Measurements from ENCODE around the gene S100A14.

Gene S100A14

DNA sequence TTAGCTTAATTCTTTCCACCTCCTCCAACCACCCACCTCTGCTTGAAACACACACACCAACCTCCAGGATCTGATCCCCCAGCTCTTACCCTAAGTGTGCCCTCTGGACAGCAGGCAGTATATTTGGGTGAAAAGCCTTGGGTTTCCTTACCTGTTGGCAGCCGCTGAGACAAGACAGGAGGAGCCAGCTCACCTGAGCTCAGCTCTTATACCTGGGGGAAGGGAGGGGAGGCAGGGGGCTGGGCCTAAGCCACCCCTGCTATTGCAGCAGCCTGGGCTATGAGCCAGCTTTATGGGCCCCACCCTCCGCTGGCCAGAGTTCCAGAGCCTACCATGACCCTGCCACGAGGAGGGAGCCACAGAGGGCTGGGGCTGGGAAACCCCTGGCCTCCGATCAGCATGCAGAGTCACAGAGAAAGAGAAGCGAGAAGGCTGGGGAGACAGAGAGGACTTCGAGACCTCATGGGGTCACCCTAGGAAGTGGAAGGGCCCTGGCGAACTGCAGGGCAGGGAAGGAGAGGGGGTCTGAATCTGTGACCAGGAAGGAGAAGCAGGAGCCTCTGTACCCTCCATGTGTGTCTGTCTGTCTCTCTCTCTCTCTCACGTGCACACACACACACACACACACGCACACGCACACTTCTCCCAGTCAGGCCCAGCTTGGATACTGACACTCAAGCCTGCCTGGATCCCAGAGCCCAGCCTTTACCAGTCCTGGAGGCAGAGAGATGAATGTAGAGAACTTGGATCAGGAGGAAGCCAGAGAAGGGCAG lies at the start of gene S100A14:
TSS of gene S100A14 (minus strand) at position 182 of the 773 bp plus-strand sequence. CDS start 467 bp downstream, outside the sequence.
- H3K4me3 Mint-ChIP-seq: no peak within 1 kb of the TSS
- peaks cover 3% of the 10 kb centered on the region for H3K4me1 Mint-ChIP-seq
- ATAC-seq: no peak
- no peak within 1 kb of the TSS for H3K27ac Mint-ChIP-seq
- no peaks in the 10 kb centered on the region for H3K36me3 Mint-ChIP-seq (ENCODE audit: low read depth)
- H3K27me3 Mint-ChIP-seq: no peaks in the 10 kb centered on the region
- no peak for DNase-seq
- no peaks in the 10 kb centered on the region for H3K9me3 Mint-ChIP-seq

DNA sequence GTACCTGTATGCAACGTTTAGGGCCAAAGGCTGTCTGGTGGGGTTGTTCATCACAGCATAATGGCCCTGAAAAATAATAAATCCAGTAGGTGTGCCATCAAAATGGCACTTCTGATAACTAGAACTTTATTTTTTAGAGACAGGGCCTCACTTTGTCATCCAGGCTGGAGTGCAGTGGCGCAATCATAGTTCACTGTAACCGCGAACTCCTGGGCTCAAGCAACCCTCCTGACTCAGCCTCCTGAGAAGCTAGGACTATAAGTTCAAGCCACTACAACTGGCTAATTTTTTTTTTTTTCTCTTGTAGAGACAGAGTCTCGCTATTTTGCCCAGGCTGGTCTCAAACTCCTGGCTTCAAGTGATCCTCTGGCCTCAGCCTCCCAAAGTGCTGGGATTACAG lies 47.1 kb upstream of the S100A14 start:
- Mint-ChIP-seq H3K27me3 (no peaks in the 10 kb centered on the region), H3K36me3 (ENCODE audit: low read depth) (peaks cover 64% of the 10 kb centered on the region), H3K27ac (no peak overlapping the region), H3K9me3 (no peaks in the 10 kb centered on the region), H3K4me1 (peaks cover 26% of the 10 kb centered on the region), H3K4me3 (no peak overlapping the region)
- no peak for ATAC-seq
- no peak for DNase-seq

DNA sequence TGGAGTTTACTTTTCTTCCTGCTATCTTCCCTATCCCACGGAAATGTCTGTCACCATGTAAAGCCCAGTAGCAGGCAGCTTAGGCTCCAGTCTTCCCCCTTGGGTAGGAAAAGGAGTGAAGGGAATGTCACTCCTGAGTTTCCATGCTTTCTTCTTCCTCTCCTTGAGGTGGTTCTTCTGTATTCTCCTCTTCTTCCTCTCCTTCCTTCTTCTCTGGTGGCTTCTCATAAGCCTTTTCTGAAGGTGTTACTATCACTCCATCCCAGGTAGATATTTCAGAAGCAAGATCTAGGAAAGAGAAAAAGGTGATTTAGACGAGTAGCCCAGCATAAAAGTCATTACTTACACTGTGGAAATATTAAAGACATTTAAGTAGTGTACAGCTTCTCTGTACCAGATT lies 46.1 kb upstream of the S100A14 start:
- Mint-ChIP-seq H3K9me3 (no peaks in the 10 kb centered on the region), H3K4me1 (peaks cover 19% of the 10 kb centered on the region), H3K4me3 (no peak overlapping the region), H3K27ac (peak overlapping the region; percentile 47), H3K36me3 (ENCODE audit: low read depth) (peaks cover 55% of the 10 kb centered on the region), H3K27me3 (no peaks in the 10 kb centered on the region)
- no peak for ATAC-seq
- DNase-seq: no peak

DNA sequence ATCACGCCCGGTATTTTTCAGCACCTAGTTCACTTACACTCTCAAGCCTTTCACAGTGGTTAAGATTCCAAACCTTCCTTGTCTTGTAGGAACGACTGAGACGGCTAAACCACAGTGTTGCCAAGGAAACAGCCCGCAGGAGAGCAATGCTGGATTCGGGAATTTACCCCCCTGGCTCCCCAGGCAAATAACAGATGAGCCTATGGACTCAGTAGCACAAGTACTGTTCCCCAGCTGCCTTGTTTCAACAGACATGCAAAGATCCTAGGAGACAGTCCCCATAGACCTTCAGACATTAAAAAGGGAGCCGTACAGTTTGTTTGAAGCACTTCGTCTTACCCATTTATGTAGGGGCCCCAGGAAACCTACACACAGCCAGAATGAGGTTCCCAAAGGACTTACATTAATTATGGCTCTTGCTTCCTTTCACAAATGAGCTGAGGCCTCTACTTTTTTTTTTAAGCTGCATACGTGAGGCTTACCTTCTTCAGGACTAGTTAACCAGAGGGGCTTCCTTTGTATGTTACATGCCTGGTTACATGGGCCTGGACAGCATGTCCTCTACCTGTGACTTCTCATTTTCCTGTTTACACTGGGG lies 45.1 kb upstream of the S100A14 start:
- H3K27me3 Mint-ChIP-seq: no peaks in the 10 kb centered on the region
- no peaks in the 10 kb centered on the region for H3K9me3 Mint-ChIP-seq
- peaks cover 44% of the 10 kb centered on the region for H3K36me3 Mint-ChIP-seq (ENCODE audit: low read depth)
- H3K4me3 Mint-ChIP-seq: no peak overlapping the region
- DNase-seq (no peak), ATAC-seq (no peak)
- peak overlapping the region; percentile 52 for H3K27ac Mint-ChIP-seq
- peaks cover 19% of the 10 kb centered on the region for H3K4me1 Mint-ChIP-seq

DNA sequence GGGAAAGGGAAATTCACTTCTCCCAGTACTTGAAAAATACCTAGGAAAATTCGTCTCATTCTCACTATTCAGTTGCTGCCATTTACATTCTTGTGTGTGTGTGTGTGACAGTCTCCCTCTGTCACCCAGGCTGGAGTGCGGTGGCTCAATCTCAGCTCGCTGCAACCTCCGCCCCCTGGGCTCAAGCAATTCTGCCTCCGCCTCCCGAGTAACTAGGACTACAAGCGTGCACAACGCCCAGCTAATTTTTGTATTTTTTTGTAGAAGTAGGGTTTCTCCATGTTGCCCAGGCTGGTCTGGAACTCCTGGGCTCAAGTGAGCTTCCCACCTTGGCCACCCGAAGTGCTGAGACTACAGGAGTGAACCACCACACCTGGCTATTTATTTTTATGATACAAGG lies 43.5 kb upstream of the S100A14 start:
- Mint-ChIP-seq H3K36me3 (ENCODE audit: low read depth) (peaks cover 29% of the 10 kb centered on the region), H3K4me3 (peak overlapping the region; percentile 94), H3K27ac (peak overlapping the region; percentile 93), H3K9me3 (no peaks in the 10 kb centered on the region), H3K4me1 (peaks cover 20% of the 10 kb centered on the region), H3K27me3 (no peaks in the 10 kb centered on the region)
- no peak for ATAC-seq
- no peak for DNase-seq

- H3K4me3 Mint-ChIP-seq: peak overlapping the region; percentile 94
- no peak for ATAC-seq
- H3K27me3 Mint-ChIP-seq: no peaks in the 10 kb centered on the region
- no peak for DNase-seq
- H3K9me3 Mint-ChIP-seq: no peaks in the 10 kb centered on the region
- peaks cover 20% of the 10 kb centered on the region for H3K4me1 Mint-ChIP-seq
- H3K36me3 Mint-ChIP-seq (ENCODE audit: low read depth): peaks cover 25% of the 10 kb centered on the region
- H3K27ac Mint-ChIP-seq: peak overlapping the region; percentile 93
Observed at GRCh38 chr1:153659175-153659534, 43.0 kb upstream of the S100A14 start.

GRCh38 chr1:153658400-153659174 lies 42.5 kb upstream of the S100A14 start, which contains the start of gene SNAPIN:
TSS of gene SNAPIN (plus strand) at chr1:153658703. CDS start at chr1:153658744, 41 bp downstream.
- Mint-ChIP-seq H3K9me3 (no peaks in the 10 kb centered on the region), H3K27ac (peak within 1 kb of the TSS; percentile 93), H3K36me3 (ENCODE audit: low read depth) (peaks cover 24% of the 10 kb centered on the region), H3K27me3 (no peaks in the 10 kb centered on the region), H3K4me1 (peaks cover 20% of the 10 kb centered on the region), H3K4me3 (peak within 1 kb of the TSS; percentile 94)
- DNase-seq (peak; percentile 93), ATAC-seq (peak; percentile 98)

DNA sequence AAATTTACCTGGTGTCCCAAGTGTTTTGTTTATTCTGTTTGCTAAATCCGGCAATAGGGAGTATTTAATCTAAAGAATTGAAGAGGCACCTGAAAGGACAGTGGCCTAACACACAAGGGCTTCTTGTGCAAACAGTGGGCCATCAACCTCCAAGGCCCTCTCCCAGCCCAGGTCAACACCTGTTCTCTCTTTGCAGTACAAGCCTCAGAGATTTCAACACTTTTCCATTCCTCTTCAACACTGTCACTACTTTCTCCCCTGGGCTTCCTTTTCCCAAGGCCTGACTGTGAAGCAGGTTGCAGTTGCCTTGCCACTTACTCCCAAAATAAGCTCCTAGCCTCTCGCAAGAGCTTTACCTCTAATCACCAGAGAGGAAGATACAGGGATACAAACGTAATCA lies 39.2 kb upstream of the S100A14 start:
- DNase-seq (no peak), ATAC-seq (no peak)
- H3K36me3 Mint-ChIP-seq (ENCODE audit: low read depth): no peaks in the 10 kb centered on the region
- H3K27ac Mint-ChIP-seq: no peak overlapping the region
- no peaks in the 10 kb centered on the region for H3K27me3 Mint-ChIP-seq
- no peak overlapping the region for H3K4me3 Mint-ChIP-seq
- peaks cover 24% of the 10 kb centered on the region for H3K4me1 Mint-ChIP-seq
- no peaks in the 10 kb centered on the region for H3K9me3 Mint-ChIP-seq

DNA sequence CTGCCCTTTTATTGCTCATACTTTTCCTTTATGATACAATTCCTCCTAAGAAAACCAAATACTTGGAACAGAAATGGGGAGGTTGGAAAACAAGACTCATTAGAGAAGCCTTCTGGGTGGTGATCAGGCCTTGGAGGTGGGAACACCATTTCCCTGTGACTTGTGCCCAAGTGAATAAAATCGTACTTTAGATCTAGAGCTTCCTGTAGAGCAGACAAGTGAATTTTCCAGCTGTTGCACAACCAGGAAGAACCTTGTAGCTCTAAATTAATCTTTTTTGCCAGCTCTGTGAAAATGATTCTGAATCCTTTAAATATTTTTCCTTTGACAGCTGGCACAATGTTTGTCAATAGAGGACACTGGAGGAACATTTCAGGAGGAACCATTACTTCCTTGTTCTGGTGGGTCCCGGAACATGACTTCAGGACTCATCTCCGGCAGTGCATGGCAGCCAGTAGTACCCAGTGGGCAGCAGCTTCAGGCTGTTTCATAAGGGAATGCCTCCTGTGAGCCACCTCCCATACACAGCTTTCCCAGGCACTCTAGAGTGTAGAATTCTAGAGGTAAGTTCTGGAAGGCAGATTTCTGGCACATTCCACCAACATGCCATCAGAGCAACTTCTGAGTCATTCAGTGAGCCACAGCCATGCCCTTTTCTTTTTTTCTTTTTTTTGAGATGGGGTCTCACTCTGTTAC lies 36.8 kb upstream of the S100A14 start:
- H3K4me3 Mint-ChIP-seq: no peak overlapping the region
- H3K27me3 Mint-ChIP-seq: no peaks in the 10 kb centered on the region
- H3K27ac Mint-ChIP-seq: no peak overlapping the region
- peaks cover under 1% of the 10 kb centered on the region for H3K36me3 Mint-ChIP-seq (ENCODE audit: low read depth)
- peaks cover 32% of the 10 kb centered on the region for H3K4me1 Mint-ChIP-seq
- H3K9me3 Mint-ChIP-seq: no peaks in the 10 kb centered on the region
- DNase-seq (no peak), ATAC-seq (no peak)

DNA sequence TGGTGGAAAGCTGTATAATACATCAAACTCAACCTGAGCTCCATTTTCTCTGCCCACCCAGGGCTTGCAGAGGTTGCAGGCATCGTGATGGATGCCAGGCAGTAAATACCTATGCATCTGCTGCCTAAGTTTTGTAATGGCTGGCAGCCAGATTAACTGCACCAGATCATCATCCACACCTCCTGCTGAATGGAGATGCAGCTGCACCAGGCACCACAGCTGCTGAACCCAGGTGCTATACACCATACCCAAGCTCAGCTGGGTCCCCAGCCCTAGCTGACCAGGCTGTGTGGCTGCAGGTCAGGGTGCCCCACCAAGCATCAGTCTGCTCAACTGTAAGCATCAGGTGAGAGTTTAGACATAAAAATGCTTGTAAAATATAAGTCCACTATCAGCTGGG lies 35.6 kb upstream of the S100A14 start:
- Mint-ChIP-seq H3K27ac (no peak overlapping the region), H3K4me3 (no peak overlapping the region), H3K36me3 (ENCODE audit: low read depth) (peaks cover 7% of the 10 kb centered on the region), H3K27me3 (no peaks in the 10 kb centered on the region), H3K9me3 (no peaks in the 10 kb centered on the region), H3K4me1 (peaks cover 33% of the 10 kb centered on the region)
- ATAC-seq: no peak
- DNase-seq: no peak

- Mint-ChIP-seq H3K27ac (peak overlapping the region; percentile 44), H3K4me1 (peaks cover 39% of the 10 kb centered on the region), H3K4me3 (no peak overlapping the region), H3K36me3 (ENCODE audit: low read depth) (peaks cover 25% of the 10 kb centered on the region), H3K27me3 (no peaks in the 10 kb centered on the region), H3K9me3 (no peaks in the 10 kb centered on the region)
- peak; percentile 26 for ATAC-seq
- no peak for DNase-seq
Observed at GRCh38 chr1:153649863-153650235, 33.7 kb upstream of the S100A14 start.

GRCh38 chr1:153649137-153649862 lies 33.2 kb upstream of the S100A14 start:
- no peaks in the 10 kb centered on the region for H3K9me3 Mint-ChIP-seq
- H3K36me3 Mint-ChIP-seq (ENCODE audit: low read depth): peaks cover 31% of the 10 kb centered on the region
- H3K27me3 Mint-ChIP-seq: no peaks in the 10 kb centered on the region
- peaks cover 44% of the 10 kb centered on the region for H3K4me1 Mint-ChIP-seq
- no peak overlapping the region for H3K4me3 Mint-ChIP-seq
- peak; percentile 22 for ATAC-seq
- H3K27ac Mint-ChIP-seq: peak overlapping the region; percentile 72
- DNase-seq: no peak

- H3K36me3 Mint-ChIP-seq (ENCODE audit: low read depth): peaks cover 42% of the 10 kb centered on the region
Observed at GRCh38 chr1:153648000-153648643, 32.0 kb upstream of the S100A14 start.

More at GRCh38 chr1:153648000-153648643, 32.0 kb upstream of the S100A14 start:
- no peak overlapping the region for H3K27ac Mint-ChIP-seq
- H3K9me3 Mint-ChIP-seq: no peaks in the 10 kb centered on the region
- DNase-seq: no peak
- no peaks in the 10 kb centered on the region for H3K27me3 Mint-ChIP-seq
- peaks cover 51% of the 10 kb centered on the region for H3K4me1 Mint-ChIP-seq
- no peak for ATAC-seq
- H3K4me3 Mint-ChIP-seq: no peak overlapping the region
